HG02571 (cell line): Measurements from ENCODE around the gene PAX2.

Experiments
- ATAC-seq: cut with Tn5 transposase; IDR thresholded peaks from one replicate; pipeline ENCODE4 v1.9.1; 2021; ENCODE audit warnings: mild to moderate bottlenecking, moderate library complexity; ENCODE audit not compliant: unreplicated experiment

Gene PAX2

GRCh38 chr10:100737355-100738054, 7.9 kb upstream of the PAX2 start:
- ATAC-seq = no peak

DNA sequence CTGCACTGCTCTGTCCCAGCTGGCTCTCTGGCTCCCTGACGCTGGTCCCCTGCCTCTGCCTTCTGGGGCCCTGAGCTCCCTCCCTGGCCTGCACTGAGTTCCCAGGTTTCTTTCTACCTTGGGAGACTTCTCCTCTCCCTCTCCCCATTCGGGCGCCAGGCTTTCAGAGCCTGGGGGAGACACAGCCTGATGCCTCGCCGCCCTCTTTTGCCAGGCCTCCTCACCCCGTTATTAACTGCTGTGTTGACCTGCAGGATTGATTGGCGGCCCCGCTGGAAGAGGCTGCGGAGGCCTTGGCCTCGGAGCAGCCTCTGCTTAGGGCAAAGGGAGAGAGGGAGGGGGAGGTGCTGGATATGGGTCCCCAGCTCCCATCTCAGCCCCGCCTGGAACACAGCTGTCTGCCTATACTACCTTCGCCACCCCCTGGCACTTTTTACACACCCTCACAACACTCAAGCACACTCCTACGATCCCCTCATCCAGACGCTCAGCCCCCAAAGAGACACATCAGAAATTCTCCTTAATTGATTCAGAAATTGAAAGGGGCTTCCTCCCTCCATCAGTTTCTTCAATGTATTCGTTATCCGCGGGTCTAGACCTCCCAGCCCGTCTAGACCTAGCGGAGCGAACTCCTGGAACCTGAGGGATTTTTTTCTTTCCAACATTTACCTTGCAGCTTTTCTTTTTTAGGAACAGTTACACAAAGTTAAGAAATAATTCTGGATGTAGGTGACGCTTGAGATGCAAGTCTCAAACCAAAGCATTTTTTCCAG, 7.1 kb upstream of the PAX2 start:
- no peak for ATAC-seq

- ATAC-seq = no peak
Measured at GRCh38 chr10:100739517-100740368, 5.6 kb upstream of the PAX2 start.

- no peak for ATAC-seq
Measured at GRCh38 chr10:100740476-100741377, 4.7 kb upstream of the PAX2 start.

GRCh38 chr10:100741378-100742075, 3.9 kb upstream of the PAX2 start:
- no peak for ATAC-seq

- no peak for ATAC-seq
Measured at GRCh38 chr10:100742076-100742771, 3.2 kb upstream of the PAX2 start.

- ATAC-seq = no peak
Measured at GRCh38 chr10:100742936-100743335, 2.4 kb upstream of the PAX2 start.

DNA sequence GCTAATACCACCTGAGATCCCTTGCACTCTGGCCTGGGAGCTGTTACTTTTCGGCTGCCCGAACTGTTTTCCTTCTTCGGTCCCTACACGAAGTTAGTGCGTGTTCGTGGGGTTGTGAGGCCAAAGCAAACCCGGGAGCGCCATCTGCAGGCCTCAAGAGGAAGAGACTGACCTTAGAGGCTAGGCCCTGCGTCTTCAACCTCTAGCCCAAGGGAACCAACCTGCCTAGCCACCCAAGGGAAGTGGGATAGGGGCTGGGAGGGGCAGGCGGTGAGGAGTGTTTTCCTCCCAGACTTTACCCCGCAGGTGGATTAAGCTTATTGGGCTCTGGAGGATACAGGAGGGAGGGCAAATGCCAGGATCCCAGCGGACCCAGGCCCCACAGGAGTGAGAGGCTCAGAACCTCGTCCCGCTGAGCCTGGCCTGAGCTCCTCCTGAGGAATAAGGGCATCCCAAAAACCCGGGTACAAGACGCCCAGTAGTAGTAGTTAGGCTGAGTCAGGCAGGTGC, 1.7 kb upstream of the PAX2 start:
- no peak for ATAC-seq

GRCh38 chr10:100744136-100744986, 1.0 kb upstream of the PAX2 start:
- no peak for ATAC-seq

DNA sequence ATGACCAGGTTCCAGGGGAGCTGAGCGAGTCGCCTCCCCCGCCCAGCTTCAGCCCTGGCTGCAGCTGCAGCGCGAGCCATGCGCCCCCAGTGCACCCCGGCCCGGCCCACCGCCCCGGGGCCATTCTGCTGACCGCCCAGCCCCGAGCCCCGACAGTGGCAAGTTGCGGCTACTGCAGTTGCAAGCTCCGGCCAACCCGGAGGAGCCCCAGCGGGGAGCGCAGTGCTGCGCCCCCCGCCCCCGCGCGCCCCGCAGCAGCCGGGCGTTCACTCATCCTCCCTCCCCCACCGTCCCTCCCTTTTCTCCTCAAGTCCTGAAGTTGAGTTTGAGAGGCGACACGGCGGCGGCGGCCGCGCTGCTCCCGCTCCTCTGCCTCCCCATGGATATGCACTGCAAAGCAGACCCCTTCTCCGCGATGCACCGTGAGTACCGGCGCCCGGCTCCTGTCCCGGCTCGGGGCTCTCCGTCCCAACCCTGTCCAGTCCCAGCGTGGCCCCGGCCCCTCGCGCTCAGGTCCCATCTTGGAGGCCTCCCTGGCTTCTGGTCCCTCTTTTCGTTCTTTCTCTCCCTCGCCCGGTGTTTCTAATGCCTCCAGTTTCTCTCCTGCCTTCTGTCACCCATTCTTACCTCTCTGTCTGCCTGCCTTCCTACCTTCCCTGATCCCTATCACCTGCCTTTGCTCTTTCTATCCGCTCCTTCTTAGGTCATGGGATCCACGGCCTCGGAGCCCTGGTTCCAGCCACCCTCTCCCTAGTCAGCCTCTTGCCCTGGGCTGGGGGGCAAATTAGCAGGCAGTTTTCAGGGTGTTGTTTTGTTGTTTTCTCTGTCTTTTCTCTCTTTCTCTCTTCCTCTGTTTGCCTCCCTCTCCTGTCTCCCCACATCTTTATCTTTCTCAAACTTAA, 751 bp downstream of the PAX2 start:
- no peak for ATAC-seq

DNA sequence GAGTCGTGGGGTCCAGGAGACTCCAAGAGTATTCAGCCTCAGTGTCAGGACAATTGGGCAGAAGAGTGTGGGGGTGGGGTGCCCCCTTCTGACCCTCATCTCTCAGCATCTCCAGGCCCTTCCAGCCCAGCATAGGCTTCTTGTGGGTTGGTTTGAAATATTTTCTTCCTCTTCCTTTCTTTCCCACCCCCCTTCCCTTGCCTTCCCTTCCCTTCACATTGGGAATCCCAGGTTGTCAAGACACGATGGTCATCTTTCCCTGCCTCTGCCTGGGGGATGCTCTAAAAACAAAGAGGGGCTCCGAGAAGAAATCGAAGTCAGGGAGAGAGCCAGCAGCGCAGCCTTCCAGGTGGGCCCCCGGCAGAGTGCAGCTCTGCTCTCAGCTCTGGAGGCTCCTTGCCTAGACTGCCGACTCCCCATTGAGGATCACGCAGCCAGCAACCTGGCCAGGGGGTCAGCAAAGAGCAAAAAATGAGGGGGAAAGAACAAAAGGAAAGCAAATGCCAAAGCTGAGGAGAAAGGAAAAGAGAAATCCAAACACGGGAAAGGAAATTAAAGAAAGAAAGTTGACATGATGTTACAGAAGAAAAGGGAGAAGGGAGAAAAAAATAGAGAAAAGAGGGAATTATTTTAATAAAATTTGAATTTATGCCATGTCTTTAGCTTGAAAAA, 1.5 kb downstream of the PAX2 start:
- ATAC-seq = no peak

GRCh38 chr10:100747456-100748230, 2.3 kb downstream of the PAX2 start:
- ATAC-seq = no peak

DNA sequence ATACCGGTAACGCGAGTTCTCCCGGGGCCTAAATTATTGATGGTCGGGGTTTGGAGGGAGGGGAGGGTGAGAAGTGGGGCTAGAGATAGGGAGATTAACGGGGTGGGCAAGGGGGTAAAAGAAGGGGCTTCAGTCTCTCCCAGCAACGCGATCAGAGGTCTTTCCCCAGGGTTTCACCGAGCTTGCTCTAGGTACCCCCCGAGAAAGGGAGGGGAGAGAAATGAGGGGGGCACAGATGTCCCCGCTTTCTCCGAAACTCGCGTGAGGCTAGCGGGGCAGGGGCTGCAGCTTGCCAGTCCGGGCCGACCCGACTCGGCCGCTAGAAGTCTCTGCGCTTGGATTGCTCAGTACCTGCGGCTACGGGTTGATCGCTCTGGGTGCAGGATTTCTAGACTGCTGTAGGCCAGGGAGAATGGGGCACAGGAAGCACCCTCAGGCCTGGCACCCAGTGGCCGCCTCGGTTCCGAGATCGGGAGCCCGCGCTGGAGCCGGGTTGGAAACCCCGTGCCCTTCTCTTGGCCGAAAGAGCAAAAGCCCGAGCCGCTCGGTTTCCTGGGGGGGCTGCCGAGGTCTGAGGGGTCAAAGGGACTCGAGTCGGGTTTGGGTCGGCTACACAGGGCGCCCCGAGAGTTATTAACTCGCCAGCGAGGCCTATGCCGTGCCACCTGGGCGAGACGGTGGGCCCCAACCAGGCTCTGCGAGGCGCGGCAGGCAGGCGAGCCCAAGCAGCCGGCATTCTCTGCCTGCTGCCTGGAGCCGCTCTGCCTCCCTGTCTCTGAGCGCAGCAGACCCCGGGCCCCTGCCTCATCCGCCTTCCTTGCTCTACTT, 3.1 kb downstream of the PAX2 start:
- ATAC-seq = no peak

DNA sequence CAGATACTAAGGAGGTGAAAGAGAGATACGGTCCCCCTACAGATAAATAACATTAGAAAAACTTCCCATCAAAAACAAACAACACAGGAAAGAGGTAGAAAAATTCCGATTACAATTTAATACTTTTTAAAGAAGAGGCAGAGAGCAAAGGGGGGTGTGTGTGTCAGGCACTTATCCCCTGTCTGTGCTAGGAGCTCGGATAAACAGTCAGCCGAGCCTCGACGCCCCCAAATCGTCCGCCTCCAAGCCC, 3.6 kb downstream of the PAX2 start:
- no peak for ATAC-seq
